ENCODE measurements around the gene SLC16A12.

DNA sequence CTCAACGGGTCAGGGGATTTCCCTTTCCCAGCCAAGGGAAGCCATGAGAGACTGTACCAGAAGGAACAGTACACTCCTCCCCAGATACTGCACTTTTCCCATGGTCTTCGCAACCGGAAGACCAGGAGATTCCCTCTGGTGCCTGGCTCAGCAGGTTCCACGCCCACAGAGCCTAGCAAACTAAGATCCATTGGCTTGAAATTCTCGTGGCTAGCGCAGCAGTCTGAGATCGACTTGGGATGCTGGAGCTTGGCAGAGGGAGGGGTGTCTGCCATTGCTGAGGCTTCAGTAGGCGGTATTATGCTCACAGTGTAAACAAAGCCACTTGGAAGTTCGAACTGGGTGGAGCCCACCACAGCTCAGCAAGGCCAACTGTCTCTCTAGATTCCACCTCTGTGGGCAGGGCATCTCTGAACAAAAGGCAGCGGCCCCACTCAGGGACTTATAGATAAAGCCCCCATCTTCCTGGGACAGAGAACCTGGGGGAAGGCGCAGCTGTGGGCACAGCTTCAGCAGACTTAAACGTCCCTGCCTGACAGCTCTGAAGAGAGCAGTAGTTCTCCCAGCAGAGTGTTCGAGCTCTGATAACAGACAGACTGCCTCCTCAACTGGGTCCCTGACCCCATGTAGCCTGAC lies 29.6 kb downstream of the SLC16A12 start:
- no peak for TF ChIP-seq ZNF121 (CRISPR knock-in tag; IDR thresholded peaks at IDR 0.05)
- TF ChIP-seq, protein P1, sequence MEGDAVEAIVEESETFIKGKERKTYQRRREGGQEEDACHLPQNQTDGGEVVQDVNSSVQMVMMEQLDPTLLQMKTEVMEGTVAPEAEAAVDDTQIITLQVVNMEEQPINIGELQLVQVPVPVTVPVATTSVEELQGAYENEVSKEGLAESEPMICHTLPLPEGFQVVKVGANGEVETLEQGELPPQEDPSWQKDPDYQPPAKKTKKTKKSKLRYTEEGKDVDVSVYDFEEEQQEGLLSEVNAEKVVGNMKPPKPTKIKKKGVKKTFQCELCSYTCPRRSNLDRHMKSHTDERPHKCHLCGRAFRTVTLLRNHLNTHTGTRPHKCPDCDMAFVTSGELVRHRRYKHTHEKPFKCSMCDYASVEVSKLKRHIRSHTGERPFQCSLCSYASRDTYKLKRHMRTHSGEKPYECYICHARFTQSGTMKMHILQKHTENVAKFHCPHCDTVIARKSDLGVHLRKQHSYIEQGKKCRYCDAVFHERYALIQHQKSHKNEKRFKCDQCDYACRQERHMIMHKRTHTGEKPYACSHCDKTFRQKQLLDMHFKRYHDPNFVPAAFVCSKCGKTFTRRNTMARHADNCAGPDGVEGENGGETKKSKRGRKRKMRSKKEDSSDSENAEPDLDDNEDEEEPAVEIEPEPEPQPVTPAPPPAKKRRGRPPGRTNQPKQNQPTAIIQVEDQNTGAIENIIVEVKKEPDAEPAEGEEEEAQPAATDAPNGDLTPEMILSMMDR (CRISPR knock-in tag; IDR thresholded peaks at IDR 0.05): no peak
- no peak for TF ChIP-seq RAD21 (CRISPR knock-in tag; IDR thresholded peaks at IDR 0.05)
- no peak for TF ChIP-seq ZBTB7A (CRISPR knock-in tag; IDR thresholded peaks at IDR 0.05)
- TF ChIP-seq TAF15 (IDR thresholded peaks at IDR 0.05; ENCODE audit: low read depth, low read length, poor library complexity, severe bottlenecking): no peak
- no peak for TF ChIP-seq ZSCAN29 (CRISPR knock-in tag; conservative IDR thresholded peaks at IDR 0.05)
- TF ChIP-seq SNAPC2 (CRISPR knock-in tag; IDR thresholded peaks at IDR 0.05): no peak
- no peak for TF ChIP-seq TARDBP (CRISPR knock-in tag; IDR thresholded peaks at IDR 0.05)
- no peak for TF ChIP-seq ATF7 (IDR thresholded peaks at IDR 0.05)
- no peak for TF ChIP-seq ATF7 (CRISPR knock-in tag; IDR thresholded peaks at IDR 0.05)
- no peak for TF ChIP-seq RFX5 (IDR thresholded peaks at IDR 0.05; ENCODE audit: low read depth, low read length)
- no peak for TF ChIP-seq BHLHE40 (IDR thresholded peaks at IDR 0.05; ENCODE audit: low read length)
